IPS-15b (cell line): ENCODE measurements around the gene NPPC.

Experiments
- H3K27me3 ChIP-seq: one replicate; pipeline ENCODE4 v1.6.1; 2013; ENCODE audit warnings: low read length; ENCODE audit not compliant: control insufficient read depth, insufficient read depth
- H3K36me3 ChIP-seq: one replicate; pipeline ENCODE4 v1.6.1; 2013; ENCODE audit warnings: low read length; ENCODE audit not compliant: control insufficient read depth, insufficient read depth
- H3K4me1 ChIP-seq: one replicate; pipeline ENCODE4 v1.6.1; 2013; ENCODE audit warnings: mild to moderate bottlenecking, low read length; ENCODE audit not compliant: control insufficient read depth, insufficient read depth
- H3K4me3 ChIP-seq: one replicate; pipeline ENCODE4 v1.5.1; 2013; ENCODE audit warnings: low read depth, low read length
- H3K9ac ChIP-seq: one replicate; pipeline ENCODE4 v1.6.1; 2013; ENCODE audit warnings: low read depth, mild to moderate bottlenecking, low read length
- H3K9me3 ChIP-seq: one replicate; pipeline ENCODE4 v1.6.1; 2013; ENCODE audit warnings: mild to moderate bottlenecking, low read length; ENCODE audit not compliant: control insufficient read depth, insufficient read depth

The NPPC gene

GRCh38 chr2:231934441-231935206, 8.4 kb upstream of the NPPC start:
- Histone ChIP-seq H3K9ac (no peak overlapping the region), H3K4me1 (no peaks in the 10 kb centered on the region), H3K27me3 (no peaks in the 10 kb centered on the region), H3K9me3 (no peaks in the 10 kb centered on the region), H3K4me3 (no peak overlapping the region), H3K36me3 (no peaks in the 10 kb centered on the region)

GRCh38 chr2:231933916-231934401, 7.8 kb upstream of the NPPC start:
- no peaks in the 10 kb centered on the region for H3K9me3 ChIP-seq
- H3K27me3 ChIP-seq: peaks cover 1% of the 10 kb centered on the region
- H3K36me3 ChIP-seq: no peaks in the 10 kb centered on the region
- no peak overlapping the region for H3K4me3 ChIP-seq
- no peaks in the 10 kb centered on the region for H3K4me1 ChIP-seq
- H3K9ac ChIP-seq: no peak overlapping the region

- H3K9ac ChIP-seq: no peak overlapping the region
- no peaks in the 10 kb centered on the region for H3K4me1 ChIP-seq
- H3K27me3 ChIP-seq: peaks cover 8% of the 10 kb centered on the region
- H3K9me3 ChIP-seq: no peaks in the 10 kb centered on the region
- no peaks in the 10 kb centered on the region for H3K36me3 ChIP-seq
- H3K4me3 ChIP-seq: no peak overlapping the region
These were observed 7.1 kb upstream of the NPPC start for GRCh38 chr2:231932985-231933915.

- no peak overlapping the region for H3K4me3 ChIP-seq
- H3K27me3 ChIP-seq: peaks cover 14% of the 10 kb centered on the region
- H3K4me1 ChIP-seq: no peaks in the 10 kb centered on the region
- no peaks in the 10 kb centered on the region for H3K9me3 ChIP-seq
- no peaks in the 10 kb centered on the region for H3K36me3 ChIP-seq
- H3K9ac ChIP-seq: no peak overlapping the region
These were observed 6.4 kb upstream of the NPPC start for GRCh38 chr2:231932711-231932970.

GRCh38 chr2:231931481-231931915, 5.3 kb upstream of the NPPC start:
- Histone ChIP-seq H3K9ac (no peak overlapping the region), H3K9me3 (no peaks in the 10 kb centered on the region), H3K4me3 (no peak overlapping the region), H3K27me3 (peaks cover 26% of the 10 kb centered on the region), H3K4me1 (no peaks in the 10 kb centered on the region), H3K36me3 (no peaks in the 10 kb centered on the region)

- H3K27me3 ChIP-seq: peaks cover 27% of the 10 kb centered on the region
These were observed 4.5 kb upstream of the NPPC start for GRCh38 chr2:231930593-231931281.

GRCh38 chr2:231929961-231930592, 3.9 kb upstream of the NPPC start:
- no peak overlapping the region for H3K9ac ChIP-seq
- H3K4me3 ChIP-seq: no peak overlapping the region
- H3K4me1 ChIP-seq: no peaks in the 10 kb centered on the region
- H3K27me3 ChIP-seq: peaks cover 27% of the 10 kb centered on the region
- no peaks in the 10 kb centered on the region for H3K9me3 ChIP-seq
- no peaks in the 10 kb centered on the region for H3K36me3 ChIP-seq

More at GRCh38 chr2:231930593-231931281, 4.5 kb upstream of the NPPC start:
- Histone ChIP-seq H3K9ac (no peak overlapping the region), H3K4me3 (no peak overlapping the region), H3K36me3 (no peaks in the 10 kb centered on the region), H3K4me1 (no peaks in the 10 kb centered on the region), H3K9me3 (no peaks in the 10 kb centered on the region)

- H3K36me3 ChIP-seq: no peaks in the 10 kb centered on the region
- no peak overlapping the region for H3K9ac ChIP-seq
- no peak overlapping the region for H3K4me3 ChIP-seq
- H3K27me3 ChIP-seq: peaks cover 37% of the 10 kb centered on the region
- H3K9me3 ChIP-seq: no peaks in the 10 kb centered on the region
- H3K4me1 ChIP-seq: peaks cover 3% of the 10 kb centered on the region
These were observed 2.9 kb upstream of the NPPC start for GRCh38 chr2:231928901-231929725.

- Histone ChIP-seq H3K4me1 (peaks cover 3% of the 10 kb centered on the region), H3K9me3 (no peaks in the 10 kb centered on the region), H3K4me3 (no peak overlapping the region), H3K36me3 (no peaks in the 10 kb centered on the region), H3K9ac (no peak overlapping the region), H3K27me3 (peaks cover 39% of the 10 kb centered on the region)
These were observed 2.3 kb upstream of the NPPC start for GRCh38 chr2:231928481-231928880.

DNA sequence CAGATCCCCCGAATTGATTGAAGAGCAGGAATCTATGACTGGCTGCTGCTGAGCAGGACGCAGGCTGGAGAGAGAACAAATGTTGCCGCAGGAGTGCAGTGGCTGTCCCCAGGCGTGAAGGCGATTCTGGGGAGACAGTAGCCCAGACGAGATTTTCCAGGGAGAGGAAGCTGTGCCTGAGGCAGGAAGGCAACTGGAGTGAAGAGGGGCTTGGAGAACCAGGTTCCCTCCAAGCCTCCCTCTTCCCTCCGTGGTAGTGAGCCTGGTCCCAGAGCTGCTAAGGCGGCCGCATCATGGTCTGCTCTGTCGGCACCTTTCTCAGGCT, 1.3 kb upstream of the NPPC start:
- H3K9ac ChIP-seq: no peak overlapping the region
- H3K4me3 ChIP-seq: peak overlapping the region; percentile 87
- no peaks in the 10 kb centered on the region for H3K36me3 ChIP-seq
- peaks cover 39% of the 10 kb centered on the region for H3K27me3 ChIP-seq
- H3K4me1 ChIP-seq: peaks cover 3% of the 10 kb centered on the region
- no peaks in the 10 kb centered on the region for H3K9me3 ChIP-seq
